ENCODE data around the gene MBNL2. TPM values are rescaled to one million over a fixed set of nuclear protein-coding genes. Genes with fewer than 3 reads are reported as not detected.

MBNL2 gene
- total RNA-seq, 1 experiment from 2014 or later: 0.17 TPM

DNA sequence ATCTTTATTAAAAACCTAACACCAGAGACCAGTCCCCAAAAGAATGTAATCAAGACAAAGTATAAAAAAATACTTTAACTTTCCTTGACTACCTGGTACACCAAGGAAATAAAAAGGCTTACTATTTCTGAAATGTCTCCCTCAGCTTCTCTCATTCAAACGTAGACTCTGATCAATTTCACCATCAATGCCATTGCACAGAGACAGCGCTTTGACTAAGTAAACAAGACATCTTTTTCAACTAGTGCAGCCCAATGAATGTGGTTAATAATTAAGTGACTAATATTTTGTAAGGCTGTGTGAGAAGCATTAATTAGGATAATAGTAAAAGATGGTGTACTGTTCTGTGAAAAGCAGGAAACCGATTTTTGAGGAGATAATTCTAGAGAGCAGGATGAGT is 204.6 kb downstream of the MBNL2 start:
- Histone ChIP-seq H3K9ac (ENCODE audit: extremely low read depth, insufficient read length, low read length) (no peak overlapping the region), H3K56ac (ENCODE audit: insufficient read length, low read depth, low read length) (no peak overlapping the region), H3K4me2 (ENCODE audit: insufficient read depth, insufficient read length, low read length) (no peak overlapping the region), H3K23me2 (ENCODE audit: insufficient read length, low read depth, low read length, poor library complexity, severe bottlenecking) (no peaks in the 10 kb centered on the region), H4K8ac (replicated peaks; ENCODE audit: insufficient read length, low read depth, low read length) (no peak overlapping the region), H3K23ac (ENCODE audit: insufficient read length, low read depth, low read length) (no peak overlapping the region), H3K27ac (ENCODE audit: insufficient read length, low read depth, low read length) (no peak overlapping the region), H3K4me1 (ENCODE audit: insufficient read depth, low read length) (peaks cover 6% of the 10 kb centered on the region), H4K20me1 (ENCODE audit: control insufficient read depth, insufficient read depth, insufficient read length) (no peaks in the 10 kb centered on the region), H3T11ph (ENCODE audit: low read length) (no peak overlapping the region), H2BK5ac (ENCODE audit: insufficient read length, low read length) (no peak overlapping the region), H3K79me2 (ENCODE audit: insufficient read depth, low read length) (0 out of 2 replicates have a peak, but pooled peaks cover 1% of the 10 kb centered on the region), H2AK5ac (ENCODE audit: insufficient read length, low read length) (no peak overlapping the region), H3K14ac (ENCODE audit: insufficient read depth, low read length) (no peak overlapping the region), H2BK15ac (ENCODE audit: low read depth, low read length) (no peak overlapping the region), H3K4ac (ENCODE audit: low read depth, low read length) (no peak overlapping the region), H2BK20ac (ENCODE audit: low read depth, low read length, poor library complexity, severe bottlenecking) (no peak overlapping the region), H3K79me1 (ENCODE audit: insufficient read depth, low read depth, low read length, poor library complexity, severe bottlenecking) (no peaks in the 10 kb centered on the region), H3K18ac (ENCODE audit: insufficient read length, low read depth, low read length) (no peak overlapping the region), H3K9me3 (ENCODE audit: control insufficient read depth, low read depth, low read length) (no peaks in the 10 kb centered on the region), H2BK120ac (ENCODE audit: low read depth, low read length, poor library complexity, severe bottlenecking) (no peak overlapping the region), H2BK12ac (ENCODE audit: insufficient read length, low read depth, low read length) (no peak overlapping the region), H4K5ac (ENCODE audit: insufficient read length, low read depth, low read length) (no peak overlapping the region), H3K27me3 (ENCODE audit: insufficient read depth, low read length) (no peaks in the 10 kb centered on the region), H2AFZ (ENCODE audit: low read length) (no peak overlapping the region), H4K91ac (ENCODE audit: insufficient read length, low read depth, low read length) (no peak overlapping the region)
- Mint-ChIP-seq H3K4me1 (peaks cover 12% of the 10 kb centered on the region in 2 experiments), H3K27ac (no peak overlapping the region), H3K27me3 (ENCODE audit: low read depth) (peaks cover 2% of the 10 kb centered on the region; the same call in 1 of the 2 replicates), H3K4me3 (no peak overlapping the region), H3K36me3 (ENCODE audit: insufficient read depth in 1 of 3, low read depth in 3 of 3) (no peaks in the 10 kb centered on the region), H3K9me3 (no peaks in the 10 kb centered on the region)
- TF ChIP-seq, protein P1, sequence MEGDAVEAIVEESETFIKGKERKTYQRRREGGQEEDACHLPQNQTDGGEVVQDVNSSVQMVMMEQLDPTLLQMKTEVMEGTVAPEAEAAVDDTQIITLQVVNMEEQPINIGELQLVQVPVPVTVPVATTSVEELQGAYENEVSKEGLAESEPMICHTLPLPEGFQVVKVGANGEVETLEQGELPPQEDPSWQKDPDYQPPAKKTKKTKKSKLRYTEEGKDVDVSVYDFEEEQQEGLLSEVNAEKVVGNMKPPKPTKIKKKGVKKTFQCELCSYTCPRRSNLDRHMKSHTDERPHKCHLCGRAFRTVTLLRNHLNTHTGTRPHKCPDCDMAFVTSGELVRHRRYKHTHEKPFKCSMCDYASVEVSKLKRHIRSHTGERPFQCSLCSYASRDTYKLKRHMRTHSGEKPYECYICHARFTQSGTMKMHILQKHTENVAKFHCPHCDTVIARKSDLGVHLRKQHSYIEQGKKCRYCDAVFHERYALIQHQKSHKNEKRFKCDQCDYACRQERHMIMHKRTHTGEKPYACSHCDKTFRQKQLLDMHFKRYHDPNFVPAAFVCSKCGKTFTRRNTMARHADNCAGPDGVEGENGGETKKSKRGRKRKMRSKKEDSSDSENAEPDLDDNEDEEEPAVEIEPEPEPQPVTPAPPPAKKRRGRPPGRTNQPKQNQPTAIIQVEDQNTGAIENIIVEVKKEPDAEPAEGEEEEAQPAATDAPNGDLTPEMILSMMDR (conservative IDR thresholded peaks at IDR 0.05): no peak
- no peak for DNase-seq
- no CpG with 5 or more reads among the region's 3 CpGs for WGBS (ENCODE audit: extremely low coverage, insufficient read length, low lambda C conversion rate)

All from H9 (cell line).